COLO668 (cell line): ENCODE data around the gene BCAR1.
"Not testable (repeated sequence)": the region's sequence is repeated elsewhere in the genome, so short reads cannot be mapped to it uniquely, and the experiment has no call there.

Experiments used
- DNase-seq: peaks from one replicate; lab custom pipeline; 2025; ENCODE audit not compliant: unreplicated experiment; lab: John Stamatoyannopoulos, UW

Gene BCAR1

GRCh38 chr16:75256696-75257343 lies 5.4 kb upstream of the BCAR1 start:
- DNase-seq: peak; percentile 26

- DNase-seq: no peak
Measured at GRCh38 chr16:75256059-75256571, 4.7 kb upstream of the BCAR1 start.

DNA sequence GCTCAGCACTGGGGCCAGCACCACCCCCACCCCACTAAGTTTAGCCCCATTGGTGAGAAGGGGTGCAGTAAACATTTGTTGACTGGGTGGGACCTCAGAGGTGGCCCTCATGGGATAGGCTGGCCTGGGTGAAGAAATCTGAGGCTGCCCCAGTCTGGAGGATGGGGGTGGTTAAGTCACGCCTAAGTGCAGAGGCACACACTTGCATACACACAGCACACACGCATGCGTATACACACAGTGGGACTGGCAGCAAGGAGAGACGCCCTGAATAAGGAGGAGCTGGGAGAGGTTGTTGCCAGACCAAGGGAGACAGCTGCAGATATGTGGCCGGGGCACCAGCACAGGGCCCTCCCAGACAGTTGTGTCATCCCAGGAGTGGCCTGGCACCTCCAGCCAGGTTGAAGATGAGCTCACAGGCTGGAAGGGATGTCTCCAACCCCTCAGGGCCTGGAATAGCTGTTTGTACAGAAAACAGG lies 3.0 kb upstream of the BCAR1 start:
- no peak for DNase-seq

DNA sequence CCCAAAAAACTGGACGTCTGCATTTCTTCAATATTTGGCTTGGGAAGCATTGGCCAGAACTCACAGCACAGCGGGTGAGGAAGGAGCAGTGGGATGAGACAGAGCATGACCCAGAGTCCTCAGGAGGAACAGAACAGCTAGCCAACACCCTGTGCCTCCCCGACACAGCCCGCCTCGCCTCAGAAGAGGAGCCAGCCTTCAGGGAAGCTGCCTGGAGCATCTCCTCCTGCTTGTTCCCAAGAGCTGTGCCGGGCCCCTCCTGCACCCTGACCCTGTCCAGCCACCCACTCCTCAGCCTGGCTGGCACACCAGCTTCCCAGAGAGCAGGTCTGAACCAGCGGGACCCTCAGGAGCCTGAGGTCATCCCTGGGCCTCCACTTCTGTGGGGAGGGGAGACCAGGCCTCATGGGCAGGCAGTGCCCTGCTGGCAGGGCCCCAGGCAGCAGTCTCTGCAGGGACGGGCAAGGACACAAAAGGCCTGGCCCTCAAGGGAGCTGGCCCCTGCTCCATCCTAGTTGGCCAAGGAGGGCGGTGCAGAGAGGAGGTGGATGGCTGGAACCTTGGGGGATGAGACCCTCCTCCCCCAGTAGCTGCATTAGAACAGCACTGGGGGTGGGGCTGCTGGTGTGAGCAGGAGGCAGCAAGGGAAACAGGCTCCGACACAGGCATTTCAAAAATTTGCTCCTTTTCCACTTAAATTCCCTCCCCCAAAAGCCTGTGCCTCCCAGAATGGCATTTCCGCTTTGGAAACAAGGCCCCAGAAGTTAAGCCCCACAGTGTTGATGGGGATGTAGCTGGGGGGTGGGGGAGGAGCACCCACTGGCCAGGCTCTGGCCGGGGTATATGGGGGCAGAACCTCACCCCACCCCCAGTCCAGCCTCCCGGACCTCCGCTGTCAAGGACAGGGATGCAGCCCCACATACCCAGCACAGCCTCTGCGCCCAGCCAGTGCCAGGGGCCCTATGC lies 1.8 kb upstream of the BCAR1 start:
- no peak for DNase-seq

DNA sequence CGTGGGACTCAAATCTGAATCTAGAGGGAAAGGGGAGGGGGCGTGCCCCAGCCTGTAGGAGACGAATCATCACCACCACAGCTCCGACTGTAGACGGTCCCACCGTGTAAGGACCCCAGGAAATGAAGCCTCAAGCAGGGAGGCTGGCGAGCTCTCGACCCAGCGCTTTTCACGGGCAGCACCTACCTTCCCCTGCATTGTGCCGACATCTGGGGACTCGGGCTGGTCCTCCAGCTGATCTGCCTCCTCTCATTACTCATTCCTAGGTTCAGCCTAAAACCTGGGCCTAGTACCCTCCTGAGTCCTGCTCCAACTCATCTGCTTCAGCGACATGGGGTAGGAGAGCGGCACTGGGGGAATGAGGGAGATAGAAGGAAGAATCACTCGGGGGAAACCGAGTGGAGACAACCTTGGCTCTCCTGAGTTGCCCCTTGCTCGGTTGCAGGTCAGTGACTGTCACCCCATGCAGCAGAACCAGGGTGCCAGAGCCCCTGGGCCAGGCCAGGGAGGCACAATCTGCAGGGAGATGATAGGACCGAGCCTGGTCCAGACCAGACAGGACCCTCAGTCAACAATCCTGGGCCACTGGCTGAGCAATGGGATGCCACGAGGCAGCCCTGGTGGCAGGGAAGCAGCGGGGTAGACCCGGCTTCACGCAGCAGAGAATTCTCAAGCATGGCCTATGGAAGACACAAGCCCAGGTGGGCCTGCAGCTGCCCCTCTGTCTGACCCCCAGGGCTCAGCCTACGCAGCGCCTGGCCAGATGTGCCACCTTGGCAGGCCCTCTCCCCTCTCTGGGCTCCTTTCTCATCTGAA lies 833 bp upstream of the BCAR1 start:
- DNase-seq: no peak

DNA sequence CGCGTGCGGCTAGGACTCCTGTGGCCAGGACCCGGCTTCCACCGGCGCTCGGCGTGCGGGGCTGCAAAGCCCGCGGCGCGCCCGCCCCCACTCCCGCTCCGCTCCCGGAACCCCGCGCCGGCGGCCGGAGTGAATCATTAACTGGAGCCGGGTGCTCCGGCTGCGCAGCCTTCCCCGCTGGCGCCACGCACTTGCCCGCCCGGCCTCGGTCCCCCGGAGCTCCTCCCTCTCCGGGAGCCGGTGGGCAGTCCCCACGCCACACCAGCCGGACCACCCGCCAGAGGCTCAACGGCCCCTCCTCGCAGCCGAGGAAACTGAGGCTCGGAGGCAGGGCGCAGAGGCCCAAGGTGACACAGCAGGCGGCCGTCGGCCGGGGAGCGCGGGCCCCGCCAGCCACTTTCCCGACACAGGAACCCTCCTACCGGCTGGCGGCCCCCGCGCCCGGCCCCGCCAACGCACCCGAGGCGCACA lies 580 bp downstream of the BCAR1 start:
- peak; percentile 77 for DNase-seq

GRCh38 chr16:75250089-75250808 lies 1.2 kb downstream of the BCAR1 start:
- peak; percentile 24 for DNase-seq

DNA sequence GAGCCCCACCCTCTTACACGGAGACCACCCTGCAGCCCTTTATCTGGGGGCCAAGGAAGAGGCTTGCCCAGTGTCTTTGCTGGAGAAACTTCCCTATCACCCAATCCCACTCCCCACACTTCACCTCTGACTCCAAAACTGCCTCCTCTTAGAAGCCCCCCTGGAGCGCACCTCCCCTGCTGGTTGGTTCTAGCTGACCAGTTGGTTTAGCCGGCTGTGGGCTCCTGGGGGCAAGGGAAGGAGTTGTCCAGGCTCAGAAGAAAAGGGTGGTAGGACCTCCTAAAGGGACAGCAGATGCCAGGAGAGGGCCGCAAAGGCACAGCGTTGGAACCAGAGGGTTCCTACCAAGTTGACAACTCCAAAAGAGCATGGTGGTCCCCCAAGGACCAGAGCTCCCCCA lies 2.0 kb downstream of the BCAR1 start:
- DNase-seq: no peak

- no peak for DNase-seq
Measured at GRCh38 chr16:75248536-75249380, 2.7 kb downstream of the BCAR1 start.

DNA sequence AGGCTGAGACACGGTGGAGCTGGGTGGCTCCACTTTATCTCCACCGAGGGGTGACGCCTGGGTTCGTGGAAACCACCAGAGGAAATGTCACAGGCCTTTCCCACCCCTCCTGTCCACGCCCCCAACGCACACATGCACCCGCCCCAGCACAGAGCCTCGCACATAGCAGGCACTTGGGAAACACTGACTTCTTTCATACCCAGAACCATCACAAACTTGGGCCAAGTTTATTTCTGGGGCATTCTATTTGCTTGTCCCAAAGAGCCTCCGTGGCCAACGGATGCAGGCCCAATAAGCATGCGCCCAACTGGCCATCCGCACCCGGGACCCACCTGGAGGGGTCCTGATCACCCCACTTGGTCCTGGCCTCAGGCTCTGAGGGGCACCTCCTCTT lies 3.3 kb downstream of the BCAR1 start:
- no peak for DNase-seq

DNA sequence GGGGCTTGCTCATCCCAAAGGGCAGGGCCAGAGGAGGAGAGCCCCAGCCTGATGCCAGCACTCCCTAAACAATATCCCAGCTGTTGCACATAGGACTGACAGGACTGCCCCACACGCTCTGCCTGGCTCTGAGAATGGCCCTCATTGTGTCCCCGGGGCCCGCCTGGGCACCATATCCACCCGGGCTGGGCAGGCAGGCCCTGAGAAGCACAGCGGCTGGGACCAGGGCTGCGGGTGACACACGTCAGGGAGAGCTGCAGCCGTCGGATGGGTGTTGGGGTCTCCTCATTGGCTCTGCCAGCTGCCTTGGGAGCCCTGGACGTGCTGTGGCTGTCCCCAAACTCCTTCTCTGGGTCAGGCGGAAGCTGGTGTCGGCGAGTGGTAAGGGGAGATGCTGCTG lies 4.2 kb downstream of the BCAR1 start:
- DNase-seq: no peak

GRCh38 chr16:75246504-75247205 lies 4.8 kb downstream of the BCAR1 start:
- no peak for DNase-seq

DNA sequence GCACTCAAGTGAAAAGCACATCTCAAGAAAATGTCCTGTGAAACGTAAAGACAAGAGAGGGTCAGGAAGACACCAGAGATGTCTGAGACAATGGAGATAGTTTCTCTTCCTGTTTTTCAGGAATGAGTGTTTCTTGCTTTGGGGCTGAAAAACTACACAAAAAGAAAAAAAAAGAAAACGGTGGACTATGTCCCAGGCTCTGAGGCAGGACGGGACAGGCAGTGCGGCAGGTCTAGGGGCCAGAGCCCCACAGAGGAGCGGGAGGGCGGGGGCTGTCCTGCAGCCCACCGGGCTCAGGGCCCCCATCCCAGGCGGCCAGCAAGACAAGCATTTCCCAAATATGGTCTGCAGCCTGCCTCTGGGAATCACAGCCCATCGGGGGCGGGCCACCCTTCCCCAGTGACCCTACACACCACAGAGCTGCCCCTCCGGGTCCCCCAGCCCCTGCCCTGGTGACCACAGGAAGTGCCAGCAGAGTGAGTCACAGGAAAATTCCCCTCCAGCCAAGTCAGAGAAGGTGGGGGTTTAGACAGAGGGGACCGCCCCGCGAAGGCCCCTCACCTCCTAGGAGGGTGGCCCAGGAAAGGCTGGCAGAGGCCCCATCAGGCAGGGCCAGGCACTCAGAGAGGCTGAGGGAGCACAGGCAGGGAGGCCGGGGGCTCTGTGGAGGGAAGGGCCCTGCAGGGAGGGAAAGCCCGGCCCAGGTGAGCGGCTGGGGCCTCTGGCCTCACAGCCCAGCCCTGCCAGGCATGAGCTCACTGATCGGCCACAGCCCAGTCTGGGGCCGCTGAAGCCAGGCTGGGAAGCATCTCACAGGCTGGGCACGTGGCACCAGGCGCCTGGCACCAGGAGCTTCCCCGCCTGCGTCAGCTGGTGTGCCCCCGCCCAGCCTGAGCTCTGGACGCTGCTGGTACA lies 6.3 kb downstream of the BCAR1 start:
- DNase-seq: peak; percentile 11

- DNase-seq: no peak
Measured at GRCh38 chr16:75244225-75244809, 7.1 kb downstream of the BCAR1 start.

DNA sequence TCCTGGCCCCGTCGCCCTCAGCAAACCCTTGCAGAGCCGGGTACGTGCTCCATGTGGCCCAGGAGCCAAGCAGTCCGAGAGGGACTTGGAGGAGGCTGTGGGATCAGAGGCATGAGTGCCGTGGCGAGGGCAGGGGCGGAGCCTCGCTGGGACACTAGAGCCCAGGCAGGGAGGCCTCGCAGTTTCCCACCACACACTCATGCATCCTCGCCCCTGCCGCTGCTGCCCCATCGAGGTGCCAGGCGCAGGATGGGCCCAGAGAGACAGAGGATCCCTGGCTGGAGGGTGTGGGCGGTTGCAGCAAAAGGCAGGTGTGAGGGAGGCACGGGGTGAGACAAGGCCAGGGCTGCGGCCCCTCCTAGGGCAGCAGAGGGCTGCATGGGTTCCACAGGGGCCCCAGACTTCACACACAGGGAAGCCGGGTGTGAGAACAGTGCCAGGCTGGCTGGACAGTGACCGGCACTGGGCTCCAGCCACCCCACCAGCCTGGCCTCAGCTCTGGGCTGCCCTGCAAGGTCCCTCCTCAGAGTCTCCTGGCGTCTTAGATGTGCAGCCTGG lies 7.7 kb downstream of the BCAR1 start:
- no peak for DNase-seq

DNA sequence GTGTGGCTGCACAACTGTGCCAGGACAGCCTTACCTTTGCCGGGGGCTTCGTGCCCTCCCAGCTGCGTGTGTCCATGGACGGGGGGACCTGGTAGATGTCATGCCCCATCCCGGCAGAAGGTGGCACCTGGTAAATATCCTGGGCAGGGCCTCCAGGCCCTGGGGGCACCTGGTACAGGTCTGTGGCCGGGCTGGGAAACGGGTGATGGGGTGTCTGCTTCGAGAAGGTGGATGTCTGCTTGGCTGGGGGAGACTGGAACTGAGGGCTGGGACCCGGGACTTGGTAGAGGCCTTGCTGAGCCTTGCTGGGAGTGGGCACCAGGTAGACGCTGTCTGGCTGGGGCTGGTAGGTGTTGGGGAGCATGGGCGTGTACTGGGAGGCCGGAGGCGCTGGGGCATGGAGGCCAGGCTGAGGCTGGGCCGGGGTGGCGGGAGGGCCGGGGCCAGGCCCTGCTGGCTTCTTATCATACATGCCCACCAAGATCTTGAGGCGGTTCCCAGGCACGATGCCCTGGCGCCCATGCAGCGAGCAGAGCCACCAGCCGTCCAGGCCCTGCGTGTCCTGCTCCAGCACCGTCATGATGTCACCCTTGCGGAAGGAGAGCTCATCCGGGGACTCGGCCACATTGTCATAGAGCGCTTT lies 8.9 kb downstream of the BCAR1 start:
- DNase-seq: not testable (repeated sequence)

DNA sequence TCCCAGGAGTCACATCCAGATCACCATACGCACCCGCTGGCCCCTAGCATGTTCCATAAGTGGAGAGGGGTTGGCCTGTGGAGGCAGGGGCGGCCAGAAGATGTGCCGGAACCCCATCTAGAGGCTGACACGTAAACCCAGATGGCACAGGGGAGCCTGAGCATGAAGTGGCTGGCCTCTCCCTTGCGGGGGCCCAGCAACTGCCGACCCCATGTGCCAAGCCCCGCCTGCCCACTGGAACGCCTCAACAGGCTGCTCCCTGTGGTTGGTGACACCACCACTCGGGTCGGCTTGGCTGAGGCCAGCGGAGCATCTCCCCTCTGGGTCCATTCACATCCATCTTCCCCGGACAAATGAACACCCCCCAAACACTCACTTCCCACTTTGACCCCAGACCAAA lies 9.5 kb downstream of the BCAR1 start:
- no peak for DNase-seq
